ENCODE results near the gene SUGCT.
"Not testable (repeated sequence)": the region's sequence is repeated elsewhere in the genome, so short reads cannot be mapped to it uniquely, and the experiment has no call there.

The SUGCT gene

GRCh38 chr7:40204581-40204980 is 69.8 kb downstream of the SUGCT start:
- DNase-seq, result no peak

DNA sequence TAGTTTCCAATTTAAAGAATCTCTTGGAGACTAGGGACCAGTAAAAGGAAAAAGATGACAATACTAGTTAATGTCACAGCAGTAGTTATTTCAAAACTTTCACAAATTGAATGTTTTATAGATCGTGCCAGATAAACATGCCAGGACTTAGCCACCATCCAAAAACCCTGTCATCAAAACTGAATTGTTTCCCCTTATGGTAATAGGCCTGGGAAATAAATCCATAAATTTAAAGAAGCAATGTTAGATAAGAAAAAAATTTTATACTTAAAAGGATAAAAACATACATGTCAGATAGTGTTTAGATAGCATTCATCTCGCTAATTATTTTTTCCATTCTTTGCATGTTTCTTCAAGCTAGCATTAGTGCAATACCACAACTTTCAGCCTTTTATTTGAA is 71.2 kb downstream of the SUGCT start:
- DNase-seq, result no peak

- no peak for DNase-seq
These were observed 76.6 kb downstream of the SUGCT start for GRCh38 chr7:40211276-40212003.

DNA sequence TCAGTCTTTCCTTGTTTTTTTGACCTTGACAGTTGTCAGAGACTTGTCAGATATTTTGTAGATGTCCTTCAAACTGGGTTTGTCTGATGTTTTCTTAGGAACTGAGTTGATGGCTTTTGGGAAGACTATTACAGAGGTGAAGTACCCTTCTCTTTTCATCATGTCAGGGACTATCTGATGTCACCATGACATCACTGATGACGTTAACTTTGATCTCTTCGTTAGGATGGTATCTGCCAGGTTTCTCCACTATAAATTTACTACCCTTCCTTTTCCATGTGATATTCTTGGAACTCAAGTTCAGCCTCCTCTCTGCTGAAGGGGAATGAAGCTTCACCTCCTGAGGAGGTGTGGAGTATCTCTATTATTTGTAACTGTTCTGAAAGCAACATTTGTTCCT is 78.5 kb downstream of the SUGCT start:
- DNase-seq, result no peak

DNA sequence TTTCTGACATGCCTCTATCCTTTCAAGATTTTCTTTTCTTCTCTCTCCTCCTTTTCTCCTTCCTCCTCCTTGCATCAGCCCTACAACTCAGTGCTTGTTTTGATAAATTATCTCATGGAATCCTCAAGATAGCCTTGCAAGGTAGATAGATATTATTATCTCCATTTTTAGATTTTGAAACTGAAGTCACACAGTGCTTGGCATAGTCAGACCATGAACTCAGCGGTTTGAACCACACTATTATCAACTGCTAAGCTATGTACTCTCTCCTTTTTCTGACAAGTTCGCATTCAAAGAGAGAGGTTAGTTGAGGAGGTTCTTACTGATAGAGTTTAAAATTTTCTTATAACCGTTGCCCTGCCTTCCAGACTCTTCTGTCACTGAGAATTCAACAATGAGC is 79.1 kb downstream of the SUGCT start:
- DNase-seq, result no peak

- DNase-seq, result not testable (repeated sequence)
These were observed 83.8 kb downstream of the SUGCT start for GRCh38 chr7:40218612-40219011.

DNA sequence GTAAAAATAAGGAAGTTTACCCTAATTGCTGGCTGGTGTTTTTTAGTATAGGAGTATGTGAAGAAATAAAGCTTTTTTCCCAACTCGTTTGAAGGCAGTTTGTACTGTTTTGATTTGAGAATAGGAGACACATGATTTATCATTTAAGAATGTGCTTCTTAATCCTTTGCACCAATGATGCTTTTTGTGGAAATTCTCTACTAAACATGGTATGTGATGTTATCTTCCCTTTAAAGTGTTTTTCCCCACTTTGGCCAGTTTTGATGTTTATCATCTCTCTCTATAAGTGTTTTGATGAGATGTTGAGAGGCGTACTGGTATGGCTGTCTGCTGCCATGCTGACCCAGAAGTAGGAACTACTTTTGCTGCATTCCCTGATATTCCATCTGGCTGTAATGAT is 85.1 kb downstream of the SUGCT start:
- no peak for DNase-seq

- DNase-seq, result no peak
These were observed 85.7 kb downstream of the SUGCT start for GRCh38 chr7:40220421-40220911.

- no peak for DNase-seq
These were observed 87.0 kb downstream of the SUGCT start for GRCh38 chr7:40221836-40222235.

DNA sequence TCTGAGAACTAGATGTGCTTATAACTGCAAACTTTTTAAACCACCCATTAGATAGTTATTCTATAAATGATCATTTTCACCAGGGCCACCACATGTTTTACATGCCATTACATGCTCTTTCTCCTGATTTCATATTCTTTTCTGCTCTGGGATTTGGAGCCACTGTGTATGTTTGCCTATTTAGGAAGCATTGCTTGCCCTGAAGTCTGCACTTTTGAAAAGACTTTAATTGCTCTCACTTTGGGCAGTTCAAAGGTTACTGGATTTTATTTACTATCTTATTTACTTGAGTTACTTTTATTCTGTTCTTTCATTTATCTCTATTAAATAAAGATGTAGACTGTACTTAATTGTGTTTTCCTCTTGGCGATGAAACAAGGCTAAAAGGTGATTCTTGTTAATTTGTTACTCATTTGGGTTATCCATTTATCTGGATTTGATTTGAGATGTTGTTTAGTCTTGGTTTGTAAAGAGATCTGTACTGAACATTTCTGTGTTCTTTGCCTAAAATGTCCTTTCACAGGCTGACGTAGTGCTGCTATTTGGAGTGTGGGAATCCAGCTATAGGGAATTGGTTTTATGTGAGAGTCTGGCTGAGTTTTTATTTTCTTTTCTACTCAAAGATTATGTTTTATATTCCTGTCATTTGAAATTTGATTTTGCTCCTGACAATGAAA is 88.8 kb downstream of the SUGCT start:
- no peak for DNase-seq

- no peak for DNase-seq
These were observed 95.3 kb downstream of the SUGCT start for GRCh38 chr7:40230101-40230500.

DNA sequence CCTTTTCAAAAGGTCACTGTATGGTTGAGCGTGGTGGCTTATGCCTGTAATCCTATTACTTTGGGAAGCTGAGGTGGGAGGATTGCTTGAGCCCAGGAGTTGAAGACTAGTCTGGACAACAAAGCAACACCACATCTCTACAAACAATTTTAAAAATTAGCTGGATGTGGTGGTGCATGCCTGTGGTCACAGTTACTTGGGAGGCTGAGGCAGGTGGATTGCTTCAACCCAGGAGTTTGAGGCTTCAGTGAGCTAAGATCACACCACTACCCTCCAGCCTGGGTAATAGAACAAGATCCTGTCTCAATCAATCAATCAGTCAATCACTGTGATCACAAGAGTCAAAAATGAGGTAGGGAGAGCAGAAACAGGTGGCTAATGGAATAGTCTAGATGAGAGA is 97.0 kb downstream of the SUGCT start:
- no peak for DNase-seq

- peak; percentile 42 for DNase-seq
These were observed 97.6 kb downstream of the SUGCT start for GRCh38 chr7:40232242-40232893.

DNA sequence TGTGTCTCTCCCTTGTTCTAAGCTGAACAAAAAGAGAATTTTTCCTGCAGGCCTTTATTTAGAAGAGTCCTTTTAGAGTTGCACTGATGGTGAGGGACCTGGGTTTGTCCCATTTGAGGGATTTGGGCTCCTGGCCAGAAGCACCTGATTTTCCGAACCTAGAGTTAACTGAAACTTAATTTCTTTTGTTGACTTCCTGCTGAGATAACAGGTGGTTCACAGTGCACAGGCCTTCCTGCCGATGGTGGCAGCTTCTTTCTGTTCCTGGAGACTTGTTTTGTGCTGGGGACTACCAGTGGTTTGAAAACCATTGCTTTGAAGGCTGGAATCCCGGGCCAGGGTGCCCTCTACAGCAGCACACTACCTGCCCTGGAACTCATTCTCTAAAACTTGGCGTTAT is 99.2 kb downstream of the SUGCT start:
- no peak for DNase-seq

GRCh38 chr7:40234666-40235065 is 99.9 kb downstream of the SUGCT start:
- DNase-seq, result no peak

DNA sequence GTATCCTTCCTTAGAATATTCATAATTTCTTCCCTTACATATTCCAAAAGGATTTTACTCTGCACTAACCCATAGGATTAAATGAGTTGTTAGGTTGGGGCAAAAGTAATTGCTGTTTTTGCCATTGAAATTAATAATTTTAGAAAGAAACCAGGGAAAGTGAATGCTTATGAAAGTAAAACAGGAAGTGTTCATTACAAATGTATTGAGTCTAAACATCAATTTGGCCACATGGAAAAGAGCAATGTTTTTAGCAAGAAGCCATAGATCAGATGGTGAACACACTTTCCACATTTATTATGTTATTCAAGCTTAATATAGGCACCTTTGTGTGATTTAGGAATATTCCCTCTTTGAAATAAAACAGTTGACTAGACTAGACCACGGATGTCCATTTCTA is 102.9 kb downstream of the SUGCT start:
- no peak for DNase-seq

GRCh38 chr7:40239755-40240303 is 105.0 kb downstream of the SUGCT start:
- no peak for DNase-seq

- DNase-seq, result no peak
These were observed 108.3 kb downstream of the SUGCT start for GRCh38 chr7:40243076-40243475.

DNA sequence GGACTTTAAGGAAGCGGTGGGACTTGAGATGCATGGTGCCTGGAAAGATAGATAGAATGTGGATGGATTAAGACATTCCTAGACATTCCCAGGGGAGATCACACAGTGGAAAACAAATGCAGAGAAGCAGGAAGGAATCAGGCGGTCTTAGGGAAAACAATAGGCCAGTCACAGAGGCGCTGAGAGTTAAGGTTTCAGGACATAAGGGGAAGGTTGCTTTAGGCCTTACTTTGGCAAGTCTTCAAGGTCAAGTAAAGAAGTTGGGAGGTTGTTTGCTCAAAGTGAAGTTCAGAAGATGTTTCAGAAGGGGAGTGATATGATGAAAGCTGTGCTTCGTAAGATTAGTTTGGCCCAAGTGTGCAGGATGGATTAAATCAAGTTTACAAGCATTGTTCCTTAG is 109.4 kb downstream of the SUGCT start:
- no peak for DNase-seq

DNA sequence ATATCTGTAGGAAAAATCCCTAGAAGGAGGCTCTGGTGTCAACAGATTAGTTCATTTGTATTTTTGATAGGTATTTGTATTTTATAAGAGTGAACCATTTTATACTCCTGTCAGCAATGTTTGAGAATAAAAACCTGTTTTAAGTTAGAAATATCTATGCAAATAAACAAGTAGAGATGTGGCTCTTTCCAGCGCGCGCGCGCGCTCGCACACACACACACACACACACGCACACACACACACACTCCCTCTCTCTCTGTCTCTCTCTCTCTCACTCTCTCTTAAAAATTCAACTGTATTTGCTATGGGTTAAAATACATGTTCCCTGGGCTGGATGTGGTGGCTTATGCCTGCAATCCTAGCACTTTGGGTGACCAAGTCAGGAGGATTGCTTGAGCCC is 113.9 kb downstream of the SUGCT start:
- no peak for DNase-seq

DNA sequence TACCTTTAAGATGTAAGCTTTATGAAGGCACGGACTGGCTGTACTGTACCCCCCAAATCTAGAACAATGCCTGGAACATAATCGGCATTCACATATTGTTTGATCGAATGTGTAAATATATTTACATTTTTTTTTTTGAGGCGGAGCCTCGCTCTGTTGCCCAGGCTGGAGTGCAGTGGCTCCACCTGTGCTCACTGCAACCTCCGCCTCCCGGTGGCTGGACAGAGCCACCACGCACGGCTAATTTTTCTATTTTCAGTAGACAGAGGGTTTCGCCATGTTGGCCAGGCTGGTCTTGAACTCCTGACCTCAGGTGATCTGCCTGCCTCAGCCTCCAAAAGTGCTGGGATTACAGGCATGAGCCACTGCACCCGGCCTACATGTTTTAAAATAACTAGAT is 118.6 kb downstream of the SUGCT start:
- DNase-seq, result not testable (repeated sequence)

DNA sequence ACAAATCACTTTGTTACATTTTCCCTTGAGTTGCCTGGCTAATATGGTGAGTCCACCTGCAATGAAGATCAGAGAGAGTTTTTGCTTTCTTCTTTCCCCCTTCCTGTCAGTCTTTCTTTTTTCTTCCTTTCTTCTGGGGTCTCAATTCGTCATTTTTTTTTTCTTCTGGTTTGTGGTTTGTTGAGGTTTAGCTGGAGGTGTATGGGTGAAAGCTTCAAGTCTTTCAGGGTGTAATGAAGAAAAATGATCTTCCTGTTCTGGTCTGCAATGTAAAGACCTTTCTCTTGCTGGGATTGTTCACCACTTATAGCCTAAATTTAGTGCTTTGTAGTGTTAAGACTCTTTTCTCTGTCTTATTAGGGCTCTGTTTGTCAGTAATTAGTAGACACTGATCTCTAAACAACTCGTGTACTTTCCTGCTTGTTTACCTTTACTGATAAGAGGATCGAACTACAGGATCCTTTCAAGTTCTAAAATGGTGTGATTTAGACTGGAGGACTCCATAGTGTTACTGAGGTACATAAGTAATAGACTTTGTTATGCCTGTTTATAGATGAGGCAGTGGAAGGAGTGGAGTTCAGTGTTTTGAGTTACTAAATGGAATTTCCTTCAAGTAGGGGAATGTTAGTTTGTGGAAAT is 129.1 kb downstream of the SUGCT start:
- DNase-seq, result no peak

- no peak for DNase-seq
These were observed 132.8 kb downstream of the SUGCT start for GRCh38 chr7:40267583-40267982.

Data from NCI-H2171 treated with DMSO at 0.1 percent for 48 hours (cell line).